Left ventricle myocardium inferior (tissue), 1 donor: ENCODE measurements around the gene SLC25A13. TPM values are rescaled to one million over a fixed set of nuclear protein-coding genes. Genes with fewer than 3 reads are reported as not detected.
A peak's percentile ranks its signal among the peaks of the same experiment; 100 is the strongest.
"Not testable (repeated sequence)": the region's sequence is repeated elsewhere in the genome, so short reads cannot be mapped to it uniquely, and the experiment has no call there.

Experiments
- DNase-seq: peaks from one replicate; pipeline ENCODE4 v3.0.0-alpha.2; 2020
- H3K27ac ChIP-seq: fragments of 200-600 bp; replicated peaks from 2 replicates; pipeline ENCODE4 v1.8.0; 2021
- H3K27me3 ChIP-seq: fragments of 200-600 bp; 2 replicates; pipeline ENCODE4 v1.8.0; 2021; ENCODE audit warnings: low read depth
- H3K36me3 ChIP-seq: fragments of 200-600 bp; 2 replicates; pipeline ENCODE4 v1.8.0; 2021
- H3K4me1 ChIP-seq: fragments of 200-600 bp; 2 replicates; pipeline ENCODE4 v1.8.0; 2021
- H3K4me3 ChIP-seq: fragments of 200-600 bp; 2 replicates; pipeline ENCODE4 v1.8.0; 2021; ENCODE audit warnings: mild to moderate bottlenecking, moderate library complexity
- H3K9me3 ChIP-seq: fragments of 200-600 bp; replicated peaks from 2 replicates; pipeline ENCODE4 v1.8.0; 2021
- intact Hi-C: fragments of 100-400 bp; cut with micrococcal nuclease; formaldehyde crosslinking; loops from one replicate; pipeline ENCODE4 v1.11.0; 2022
- total RNA-seq: library from RNA; stranded (reverse); fragmentation: NEBNext Ultra II Directional; extraction: Animal tissue kit (Norgen Biotek cat#: 25700); gene quantifications from one replicate; pipeline ENCODE4 v1.2.1, GENCODE V29; 2021
- TF ChIP-seq, protein P1 (sequence below): fragments of 200-600 bp; IDR thresholded peaks from 2 replicates; pipeline ENCODE4 v1.8.0; 2021; ENCODE audit warnings: antibody characterized with exemption, mild to moderate bottlenecking, borderline replicate concordance
- donor health status: DM: no; HTN: yes; CAD: no; lungs with severe emphysema.

Gene SLC25A13
- total RNA-seq, 1 donor from 2014 or later, result 9.1 TPM

DNA sequence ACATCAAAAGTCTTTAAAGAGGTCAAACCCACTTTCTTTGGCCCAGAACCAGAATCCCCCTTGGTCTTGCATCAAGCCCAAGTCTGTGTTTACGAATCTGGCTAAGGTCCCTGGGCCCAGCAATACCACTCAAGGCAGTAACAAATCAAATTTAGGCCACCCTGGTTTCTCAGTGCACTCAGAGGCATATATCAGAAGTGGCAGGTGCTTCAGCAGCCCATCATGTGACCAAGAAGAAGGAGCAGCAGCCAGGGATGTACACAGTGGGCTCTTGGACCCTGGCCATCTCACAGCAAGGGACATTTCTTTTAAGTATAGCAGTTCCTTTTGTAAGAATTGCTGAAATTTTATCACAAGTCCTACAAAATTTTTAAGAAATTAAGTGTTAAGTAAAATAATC, 7.3 kb upstream of the SLC25A13 start:
- Histone ChIP-seq H3K4me1 (peaks cover 12% of the 10 kb centered on the region), H3K27me3 (no peaks in the 10 kb centered on the region), H3K4me3 (no peak overlapping the region), H3K9me3 (peaks cover 6% of the 10 kb centered on the region), H3K27ac (no peak overlapping the region), H3K36me3 (no peaks in the 10 kb centered on the region)
- DNase-seq, result no peak
- TF ChIP-seq, protein P1, sequence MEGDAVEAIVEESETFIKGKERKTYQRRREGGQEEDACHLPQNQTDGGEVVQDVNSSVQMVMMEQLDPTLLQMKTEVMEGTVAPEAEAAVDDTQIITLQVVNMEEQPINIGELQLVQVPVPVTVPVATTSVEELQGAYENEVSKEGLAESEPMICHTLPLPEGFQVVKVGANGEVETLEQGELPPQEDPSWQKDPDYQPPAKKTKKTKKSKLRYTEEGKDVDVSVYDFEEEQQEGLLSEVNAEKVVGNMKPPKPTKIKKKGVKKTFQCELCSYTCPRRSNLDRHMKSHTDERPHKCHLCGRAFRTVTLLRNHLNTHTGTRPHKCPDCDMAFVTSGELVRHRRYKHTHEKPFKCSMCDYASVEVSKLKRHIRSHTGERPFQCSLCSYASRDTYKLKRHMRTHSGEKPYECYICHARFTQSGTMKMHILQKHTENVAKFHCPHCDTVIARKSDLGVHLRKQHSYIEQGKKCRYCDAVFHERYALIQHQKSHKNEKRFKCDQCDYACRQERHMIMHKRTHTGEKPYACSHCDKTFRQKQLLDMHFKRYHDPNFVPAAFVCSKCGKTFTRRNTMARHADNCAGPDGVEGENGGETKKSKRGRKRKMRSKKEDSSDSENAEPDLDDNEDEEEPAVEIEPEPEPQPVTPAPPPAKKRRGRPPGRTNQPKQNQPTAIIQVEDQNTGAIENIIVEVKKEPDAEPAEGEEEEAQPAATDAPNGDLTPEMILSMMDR, result no peak
- intact Hi-C loops, result no loop called here

DNA sequence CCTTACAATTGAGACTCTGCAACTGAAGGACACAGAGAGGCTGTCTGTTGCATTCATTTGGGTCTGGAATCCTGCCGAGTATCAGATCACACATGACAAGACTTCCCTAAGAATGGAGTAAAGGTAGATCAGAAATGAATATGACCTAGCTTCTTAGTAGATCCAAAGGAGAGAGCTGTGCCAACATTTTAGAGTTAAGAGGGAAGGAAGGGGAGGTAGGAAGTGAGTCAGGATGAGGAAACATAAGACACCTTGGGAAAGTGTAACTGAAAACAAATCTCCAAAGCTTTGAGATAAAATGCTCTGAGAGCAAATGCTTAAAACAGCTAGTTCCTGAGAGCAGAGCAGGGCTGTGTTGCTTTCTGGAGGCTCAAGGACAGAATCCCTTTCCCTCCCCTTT, 6.1 kb upstream of the SLC25A13 start:
- Histone ChIP-seq H3K9me3 (no peaks in the 10 kb centered on the region), H3K4me3 (no peak overlapping the region), H3K4me1 (peaks cover 12% of the 10 kb centered on the region), H3K27ac (peak overlapping the region; percentile 41), H3K36me3 (no peaks in the 10 kb centered on the region), H3K27me3 (no peaks in the 10 kb centered on the region)
- intact Hi-C loops, result no loop called here
- TF ChIP-seq, protein P1, result no peak
- DNase-seq, result no peak

DNA sequence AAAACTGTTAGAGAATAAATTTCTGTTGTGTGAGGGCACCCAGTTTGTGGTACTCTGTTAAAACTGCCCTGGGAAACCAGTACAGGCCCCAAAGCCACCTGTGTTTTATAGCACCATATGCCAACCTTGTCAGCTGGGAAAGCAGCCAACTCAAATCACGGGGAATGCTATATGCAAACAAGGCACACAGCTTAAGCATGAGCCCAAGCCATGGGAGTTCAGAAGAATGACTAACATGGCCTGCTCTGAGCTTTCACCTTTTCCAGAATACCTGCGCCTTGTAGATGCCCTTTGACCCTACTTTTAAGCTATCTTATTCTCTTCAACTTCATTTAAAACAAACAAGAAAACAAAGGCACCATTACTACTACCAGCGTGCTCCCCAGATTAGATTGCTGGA, 5.5 kb upstream of the SLC25A13 start:
- intact Hi-C loops, result no loop called here
- TF ChIP-seq, protein P1, result no peak
- DNase-seq, result no peak
- Histone ChIP-seq H3K9me3 (no peaks in the 10 kb centered on the region), H3K36me3 (no peaks in the 10 kb centered on the region), H3K27ac (no peak overlapping the region), H3K4me3 (no peak overlapping the region), H3K27me3 (no peaks in the 10 kb centered on the region), H3K4me1 (peaks cover 15% of the 10 kb centered on the region)

DNA sequence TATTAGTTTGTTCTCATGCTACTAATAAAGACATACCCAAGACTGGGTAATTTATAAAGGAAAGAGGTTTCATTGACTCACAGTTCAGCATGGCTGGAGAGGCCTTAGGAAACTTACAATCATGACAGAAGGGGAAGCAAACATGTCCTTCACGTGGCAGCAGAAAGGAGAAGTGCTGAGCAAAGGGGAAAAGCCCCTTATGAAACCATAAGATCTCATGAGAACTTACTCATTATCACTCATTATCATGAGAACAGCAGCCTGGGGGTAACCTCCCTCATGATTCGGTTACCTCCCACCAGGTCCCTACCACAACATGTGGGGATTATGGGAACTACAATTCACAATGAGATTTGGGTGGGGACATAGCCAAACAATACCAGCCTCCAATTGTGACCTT, 4.9 kb upstream of the SLC25A13 start:
- H3K4me3 ChIP-seq, intact Hi-C loops, H3K36me3 ChIP-seq, H3K27me3 ChIP-seq, H3K27ac ChIP-seq, H3K9me3 ChIP-seq, DNase-seq: not testable (repeated sequence)
- H3K4me1 ChIP-seq, result peaks cover 20% of the 10 kb centered on the region

DNA sequence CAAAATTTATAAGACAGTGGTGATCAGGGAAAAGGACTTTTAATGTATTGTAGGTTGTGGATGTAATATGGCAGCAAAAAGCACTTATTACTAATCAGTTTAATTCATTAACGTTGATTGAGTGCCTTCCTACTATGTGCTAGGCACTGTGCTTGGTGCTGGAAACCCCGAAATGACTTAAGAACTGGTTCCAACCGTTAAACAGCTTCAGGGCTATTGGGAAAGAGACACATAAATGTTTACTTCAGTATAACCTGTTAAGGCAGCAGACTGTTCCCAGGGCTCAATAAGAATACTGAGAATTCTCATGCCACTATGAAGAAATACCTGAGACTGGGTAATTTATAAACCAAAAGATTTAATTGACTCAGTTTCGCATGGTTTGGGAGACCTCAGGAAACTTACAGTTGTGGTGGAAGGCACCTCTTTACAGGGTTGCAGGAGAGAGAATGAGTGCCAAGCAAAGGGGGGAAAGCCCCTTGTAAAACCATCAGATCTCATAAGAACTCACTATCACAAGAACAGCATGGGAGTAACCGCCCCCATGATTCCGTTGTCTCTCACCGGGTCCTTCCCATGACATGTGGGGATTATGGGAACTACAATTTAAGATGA, 1.1 kb upstream of the SLC25A13 start:
- DNase-seq, result no peak
- Histone ChIP-seq H3K27ac (no peak overlapping the region), H3K4me3 (no peak overlapping the region), H3K9me3 (no peaks in the 10 kb centered on the region), H3K36me3 (no peaks in the 10 kb centered on the region), H3K27me3 (no peaks in the 10 kb centered on the region), H3K4me1 (peaks cover 48% of the 10 kb centered on the region)
- intact Hi-C loops, result no loop called here
- TF ChIP-seq, protein P1, result no peak

DNA sequence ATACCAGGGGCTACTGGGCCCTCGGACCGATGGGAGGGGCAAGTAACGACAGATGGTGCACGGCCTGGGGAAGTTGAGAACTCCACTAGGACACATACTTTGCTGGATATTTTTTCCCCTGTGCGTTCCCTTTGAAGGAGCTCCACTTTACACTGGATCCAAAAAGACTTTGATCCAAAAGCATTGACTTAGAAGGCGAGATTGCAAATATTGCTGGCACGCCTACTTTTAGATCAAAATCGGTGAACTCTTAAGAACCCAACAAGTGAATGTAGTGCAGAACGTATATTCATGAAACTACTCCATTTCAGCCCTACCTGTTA, 436 bp upstream of the SLC25A13 start:
- Histone ChIP-seq H3K27ac (peak overlapping the region; percentile 99), H3K36me3 (no peaks in the 10 kb centered on the region), H3K27me3 (no peaks in the 10 kb centered on the region), H3K9me3 (no peaks in the 10 kb centered on the region), H3K4me3 (peak overlapping the region; percentile 85), H3K4me1 (peaks cover 49% of the 10 kb centered on the region)
- TF ChIP-seq, protein P1, result no peak
- no peak for DNase-seq
- intact Hi-C loops, result no loop called here
